Measurements from ENCODE around the gene NMD3.

Gene NMD3

DNA sequence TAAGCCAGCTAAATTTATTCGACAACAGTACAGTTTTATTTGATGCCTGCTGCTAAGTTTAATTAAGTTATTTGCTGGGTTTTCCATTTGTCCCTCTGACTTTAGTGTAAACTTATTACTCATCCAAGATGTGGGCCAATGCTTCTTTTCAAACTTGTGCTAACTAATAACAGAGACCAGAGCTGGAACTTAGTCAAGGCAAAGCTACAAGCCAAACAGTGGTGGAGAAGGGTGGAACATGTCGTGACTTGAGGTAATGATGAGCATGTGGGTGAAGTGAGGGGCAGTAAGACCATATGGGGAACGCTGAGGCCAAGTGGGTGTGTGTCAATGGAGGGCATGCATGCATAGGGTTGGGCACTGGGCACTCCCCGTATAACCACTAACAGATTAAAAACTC is 63.9 kb downstream of the NMD3 start:
- H3K4me3 ChIP-seq (ENCODE audit: low read depth, low read length, poor library complexity, severe bottlenecking) = no peak overlapping the region
- H4K20me1 ChIP-seq (ENCODE audit: insufficient read depth, low read length) = no peaks in the 10 kb centered on the region
- no peaks in the 10 kb centered on the region for H3K79me2 ChIP-seq (ENCODE audit: insufficient read depth, low read length)
- H2AFZ ChIP-seq (ENCODE audit: low read length) = no peak overlapping the region
- no peaks in the 10 kb centered on the region for H3K9me3 ChIP-seq (ENCODE audit: low read length)
- H3K4me2 ChIP-seq (ENCODE audit: low read length) = no peak overlapping the region
- H3K36me3 ChIP-seq (ENCODE audit: insufficient read depth, low read length) = no peaks in the 10 kb centered on the region
- H3K27ac ChIP-seq (ENCODE audit: low read depth, low read length, poor library complexity, severe bottlenecking) = no peak overlapping the region
- no peak overlapping the region for H3K9ac ChIP-seq (ENCODE audit: low read length)
- H3F3A ChIP-seq (ENCODE audit: insufficient read depth, low read length) = no peaks in the 10 kb centered on the region
- TF ChIP-seq, protein P1, sequence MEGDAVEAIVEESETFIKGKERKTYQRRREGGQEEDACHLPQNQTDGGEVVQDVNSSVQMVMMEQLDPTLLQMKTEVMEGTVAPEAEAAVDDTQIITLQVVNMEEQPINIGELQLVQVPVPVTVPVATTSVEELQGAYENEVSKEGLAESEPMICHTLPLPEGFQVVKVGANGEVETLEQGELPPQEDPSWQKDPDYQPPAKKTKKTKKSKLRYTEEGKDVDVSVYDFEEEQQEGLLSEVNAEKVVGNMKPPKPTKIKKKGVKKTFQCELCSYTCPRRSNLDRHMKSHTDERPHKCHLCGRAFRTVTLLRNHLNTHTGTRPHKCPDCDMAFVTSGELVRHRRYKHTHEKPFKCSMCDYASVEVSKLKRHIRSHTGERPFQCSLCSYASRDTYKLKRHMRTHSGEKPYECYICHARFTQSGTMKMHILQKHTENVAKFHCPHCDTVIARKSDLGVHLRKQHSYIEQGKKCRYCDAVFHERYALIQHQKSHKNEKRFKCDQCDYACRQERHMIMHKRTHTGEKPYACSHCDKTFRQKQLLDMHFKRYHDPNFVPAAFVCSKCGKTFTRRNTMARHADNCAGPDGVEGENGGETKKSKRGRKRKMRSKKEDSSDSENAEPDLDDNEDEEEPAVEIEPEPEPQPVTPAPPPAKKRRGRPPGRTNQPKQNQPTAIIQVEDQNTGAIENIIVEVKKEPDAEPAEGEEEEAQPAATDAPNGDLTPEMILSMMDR (IDR thresholded peaks at IDR 0.05; ENCODE audit: low read length) = no peak
- no peak for TF ChIP-seq EZH2 (IDR thresholded peaks at IDR 0.05; ENCODE audit: borderline replicate concordance, low read length)
- no peaks in the 10 kb centered on the region for H3K9me2 ChIP-seq (ENCODE audit: low read depth, low read length)
- H3K27me3 ChIP-seq (ENCODE audit: insufficient read depth, low read length) = no peaks in the 10 kb centered on the region
- no peaks in the 10 kb centered on the region for H3K4me1 ChIP-seq (ENCODE audit: insufficient read depth, low read length, severe bottlenecking)

DNA sequence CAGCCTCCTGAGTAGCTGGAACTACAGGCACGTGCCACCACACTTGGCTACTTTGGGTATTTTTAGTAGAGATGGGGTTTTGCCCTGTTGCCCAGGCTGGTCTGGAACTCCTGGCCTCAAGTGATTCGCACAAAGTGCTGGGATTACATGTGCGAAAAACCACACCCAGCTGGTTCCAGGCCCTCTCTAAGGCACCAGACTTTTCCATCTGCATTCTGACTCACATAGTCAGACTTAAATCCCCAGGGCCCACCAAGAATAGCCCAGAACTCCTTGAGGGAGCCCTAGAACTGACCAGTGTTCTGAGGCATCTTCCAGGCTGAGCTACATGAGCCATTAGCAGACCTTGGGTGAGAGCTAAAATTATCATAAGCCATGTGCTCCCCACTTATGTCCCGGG is 68.1 kb downstream of the NMD3 start:
- H3K36me3 ChIP-seq (ENCODE audit: insufficient read depth, low read length) = no peaks in the 10 kb centered on the region
- TF ChIP-seq, protein P1 (IDR thresholded peaks at IDR 0.05; ENCODE audit: low read length) = no peak
- TF ChIP-seq EZH2 (IDR thresholded peaks at IDR 0.05; ENCODE audit: borderline replicate concordance, low read length) = no peak
- no peak overlapping the region for H3K27ac ChIP-seq (ENCODE audit: low read depth, low read length, poor library complexity, severe bottlenecking)
- H3K9me3 ChIP-seq (ENCODE audit: low read length) = no peaks in the 10 kb centered on the region
- no peak overlapping the region for H3K4me3 ChIP-seq (ENCODE audit: low read depth, low read length, poor library complexity, severe bottlenecking)
- no peak overlapping the region for H2AFZ ChIP-seq (ENCODE audit: low read length)
- H3K79me2 ChIP-seq (ENCODE audit: insufficient read depth, low read length) = no peaks in the 10 kb centered on the region
- H4K20me1 ChIP-seq (ENCODE audit: insufficient read depth, low read length) = no peaks in the 10 kb centered on the region
- H3K4me1 ChIP-seq (ENCODE audit: insufficient read depth, low read length, severe bottlenecking) = no peaks in the 10 kb centered on the region
- H3K9ac ChIP-seq (ENCODE audit: low read length) = no peak overlapping the region
- no peaks in the 10 kb centered on the region for H3F3A ChIP-seq (ENCODE audit: insufficient read depth, low read length)
- no peaks in the 10 kb centered on the region for H3K27me3 ChIP-seq (ENCODE audit: insufficient read depth, low read length)
- no peak overlapping the region for H3K4me2 ChIP-seq (ENCODE audit: low read length)
- H3K9me2 ChIP-seq (ENCODE audit: low read depth, low read length) = no peaks in the 10 kb centered on the region

DNA sequence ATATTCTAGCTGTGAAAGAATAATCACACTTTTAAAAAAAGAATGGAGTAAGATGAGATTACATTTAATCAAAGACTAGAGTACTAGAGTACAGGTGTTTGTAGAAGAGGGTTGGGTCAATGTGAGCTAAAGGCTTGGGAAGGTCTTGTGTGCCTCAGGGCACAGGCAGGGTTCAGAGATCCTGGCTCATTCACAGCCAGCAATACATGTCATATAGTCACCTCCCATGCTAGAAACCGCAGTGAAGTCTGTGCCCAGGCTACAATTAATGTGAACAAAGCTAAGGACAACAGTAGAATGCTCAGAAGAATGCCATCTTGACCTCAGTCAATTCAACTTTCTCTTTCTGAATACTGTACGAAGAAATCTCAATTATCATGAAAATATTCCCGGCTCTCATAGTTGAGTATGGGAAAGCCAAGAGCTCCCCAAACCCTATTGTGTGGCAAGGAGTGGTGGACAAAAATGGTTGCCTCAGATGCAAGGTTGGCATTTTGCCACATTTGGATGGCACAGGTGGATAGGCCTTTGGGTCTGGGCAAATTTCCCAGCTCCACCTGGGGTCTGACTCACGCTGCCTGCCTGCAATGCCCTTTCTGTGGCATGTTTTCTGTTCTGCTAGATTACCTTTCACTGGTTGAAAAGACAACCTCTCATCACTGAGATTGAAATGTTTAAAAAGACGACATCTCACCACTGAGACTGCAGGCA is 70.2 kb downstream of the NMD3 start:
- no peak overlapping the region for H3K9ac ChIP-seq (ENCODE audit: low read length)
- H3K36me3 ChIP-seq (ENCODE audit: insufficient read depth, low read length) = no peaks in the 10 kb centered on the region
- H3K27me3 ChIP-seq (ENCODE audit: insufficient read depth, low read length) = no peaks in the 10 kb centered on the region
- no peaks in the 10 kb centered on the region for H3F3A ChIP-seq (ENCODE audit: insufficient read depth, low read length)
- H2AFZ ChIP-seq (ENCODE audit: low read length) = no peak overlapping the region
- H3K9me3 ChIP-seq (ENCODE audit: low read length) = no peaks in the 10 kb centered on the region
- no peaks in the 10 kb centered on the region for H3K4me1 ChIP-seq (ENCODE audit: insufficient read depth, low read length, severe bottlenecking)
- TF ChIP-seq, protein P1 (IDR thresholded peaks at IDR 0.05; ENCODE audit: low read length) = no peak
- TF ChIP-seq EZH2 (IDR thresholded peaks at IDR 0.05; ENCODE audit: borderline replicate concordance, low read length) = no peak
- H3K4me3 ChIP-seq (ENCODE audit: low read depth, low read length, poor library complexity, severe bottlenecking) = no peak overlapping the region
- H3K4me2 ChIP-seq (ENCODE audit: low read length) = no peak overlapping the region
- H4K20me1 ChIP-seq (ENCODE audit: insufficient read depth, low read length) = no peaks in the 10 kb centered on the region
- H3K9me2 ChIP-seq (ENCODE audit: low read depth, low read length) = no peaks in the 10 kb centered on the region
- no peak overlapping the region for H3K27ac ChIP-seq (ENCODE audit: low read depth, low read length, poor library complexity, severe bottlenecking)
- H3K79me2 ChIP-seq (ENCODE audit: insufficient read depth, low read length) = no peaks in the 10 kb centered on the region
